SK-N-SH (cell line): Measurements from ENCODE around the gene ARHGDIB.

Experiments used
- CTCF ChIP-seq: fragments of 200-600 bp; sonication (generic); IDR thresholded peaks from 2 replicates; pipeline ENCODE4 v1.6.1; 2017; ENCODE audit warnings: antibody characterized with exemption, mild to moderate bottlenecking, moderate library complexity
- JUND ChIP-seq: IDR thresholded peaks from 2 replicates; pipeline ENCODE4 v1.4.0; 2012
- POLR2AphosphoS5 ChIP-seq: IDR thresholded peaks from 2 replicates; pipeline ENCODE4 v1.6.1; 2012; ENCODE audit warnings: low read depth, low read length
- RFX5 ChIP-seq: IDR thresholded peaks from 2 replicates; pipeline ENCODE4 v1.6.1; 2012; ENCODE audit warnings: mild to moderate bottlenecking, improper control_type of control experiment, low read length
- SIN3A ChIP-seq: IDR thresholded peaks from 2 replicates; pipeline ENCODE4 v1.6.1; 2012; ENCODE audit warnings: low read depth, mild to moderate bottlenecking, low read length, moderate library complexity, borderline replicate concordance
- TAF1 ChIP-seq: IDR thresholded peaks from 2 replicates; pipeline ENCODE4 v1.6.1; 2012; ENCODE audit warnings: low read depth, mild to moderate bottlenecking, low read length, moderate library complexity, borderline replicate concordance
- USF2 ChIP-seq: fragments of 150-350 bp; IDR thresholded peaks from 2 replicates; pipeline ENCODE4 v1.6.1; 2017; ENCODE audit warnings: antibody characterized with exemption, low read length, low read depth, borderline replicate concordance
- TF ChIP-seq, protein P1 (sequence below): IDR thresholded peaks from 2 replicates; pipeline ENCODE4 v1.4.0; 2012; ENCODE audit warnings: low read depth, borderline replicate concordance

DNA sequence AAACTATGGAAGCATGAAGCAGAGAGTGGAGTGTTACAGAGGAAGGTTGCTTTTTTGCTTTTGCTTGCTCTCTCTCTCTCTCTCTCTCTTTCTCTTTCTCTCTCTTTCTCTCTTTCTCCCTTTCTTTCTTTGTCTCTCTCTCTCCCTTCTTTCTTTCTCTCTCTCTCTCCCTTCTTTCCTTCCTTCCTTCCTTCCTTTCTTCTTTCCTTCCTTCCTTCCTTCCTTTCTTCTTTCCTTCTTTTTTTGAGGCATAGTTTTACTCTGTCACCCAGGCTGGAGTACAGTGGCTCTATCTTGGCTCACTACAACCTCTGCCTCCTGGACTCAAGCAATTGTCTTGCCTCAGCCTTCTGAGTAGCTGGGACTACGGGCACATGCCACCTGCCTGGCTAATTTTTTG is 7.6 kb downstream of the ARHGDIB start:
- TF ChIP-seq JUND, result no peak
- TF ChIP-seq RFX5, result no peak
- TF ChIP-seq CTCF, result no peak
- no peak for TF ChIP-seq USF2
- TF ChIP-seq SIN3A, result no peak
- TF ChIP-seq, protein P1, sequence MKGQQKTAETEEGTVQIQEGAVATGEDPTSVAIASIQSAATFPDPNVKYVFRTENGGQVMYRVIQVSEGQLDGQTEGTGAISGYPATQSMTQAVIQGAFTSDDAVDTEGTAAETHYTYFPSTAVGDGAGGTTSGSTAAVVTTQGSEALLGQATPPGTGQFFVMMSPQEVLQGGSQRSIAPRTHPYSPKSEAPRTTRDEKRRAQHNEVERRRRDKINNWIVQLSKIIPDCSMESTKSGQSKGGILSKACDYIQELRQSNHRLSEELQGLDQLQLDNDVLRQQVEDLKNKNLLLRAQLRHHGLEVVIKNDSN, result no peak
- no peak for TF ChIP-seq TAF1
- TF ChIP-seq POLR2AphosphoS5, result no peak
